ENCODE data around the gene MRPL58.

GRCh38 chr17:75012096-75012345, 449 bp upstream of the MRPL58 start:
- TF ChIP-seq CTCF (IDR thresholded peaks at IDR 0.05) (no peak), EZH2 (IDR thresholded peaks at IDR 0.05; ENCODE audit: borderline replicate concordance, insufficient read depth, low read depth, low read length, poor library complexity, severe bottlenecking) (no peak)

Data from B cell (primary cell).